Hepatocyte (in vitro differentiated cells): ENCODE results near the gene AKT1. TPM values are rescaled to one million over a fixed set of nuclear protein-coding genes. Genes with fewer than 3 reads are reported as not detected.
A peak's percentile ranks its signal among the peaks of the same experiment; 100 is the strongest.
"Not testable (repeated sequence)": the region's sequence is repeated elsewhere in the genome, so short reads cannot be mapped to it uniquely, and the experiment has no call there.

Source experiments
- DNase-seq: peaks from one replicate; pipeline ENCODE4 v3.0.0-alpha.2; 2016; ENCODE audit warnings: low spot score
- H2AFZ ChIP-seq: fragments of 200-600 bp; sonication (generic); 2 replicates; pipeline ENCODE4 v1.6.0; 2016; ENCODE audit warnings: antibody characterized with exemption, mild to moderate bottlenecking
- H3K27ac ChIP-seq: fragments of 200-600 bp; sonication (generic); 2 replicates; pipeline ENCODE4 v1.5.1; 2016; ENCODE audit warnings: mild to moderate bottlenecking
- H3K27me3 ChIP-seq: fragments of 200-600 bp; sonication (generic); 2 replicates; pipeline ENCODE4 v1.6.1; 2016
- H3K36me3 ChIP-seq: fragments of 200-600 bp; sonication (generic); replicated peaks from 2 replicates; pipeline ENCODE4 v1.5.1; 2016; ENCODE audit warnings: low read depth; ENCODE audit not compliant: insufficient read depth
- H3K4me1 ChIP-seq: fragments of 200-600 bp; sonication (generic); 2 replicates; pipeline ENCODE4 v1.5.1; 2016; ENCODE audit warnings: mild to moderate bottlenecking, moderate library complexity; ENCODE audit not compliant: insufficient read depth
- H3K4me2 ChIP-seq: fragments of 200-600 bp; sonication (generic); 2 replicates; pipeline ENCODE4 v1.6.0; 2016
- H3K4me3 ChIP-seq: fragments of 200-600 bp; sonication (generic); 2 replicates; pipeline ENCODE4 v1.5.1; 2016; ENCODE audit warnings: mild to moderate bottlenecking
- H3K79me2 ChIP-seq: fragments of 200-600 bp; sonication (generic); 2 replicates; pipeline ENCODE4 v1.6.0; 2017; ENCODE audit warnings: mild to moderate bottlenecking
- H3K9me2 ChIP-seq: fragments of 200-600 bp; sonication (generic); replicated peaks from 2 replicates; pipeline ENCODE4 v1.6.0; 2017; ENCODE audit warnings: mild to moderate bottlenecking; ENCODE audit not compliant: insufficient read depth
- H3K9me3 ChIP-seq: fragments of 200-600 bp; sonication (generic); 2 replicates; pipeline ENCODE4 v1.5.1; 2016; ENCODE audit warnings: low read depth, mild to moderate bottlenecking
- H4K20me1 ChIP-seq: fragments of 200-600 bp; sonication (generic); 2 replicates; pipeline ENCODE4 v1.6.0; 2016; ENCODE audit warnings: mild to moderate bottlenecking; ENCODE audit not compliant: insufficient read depth, poor library complexity, severe bottlenecking
- CTCF ChIP-seq: fragments of 200-600 bp; sonication (generic); IDR thresholded peaks from 2 replicates; pipeline ENCODE4 v1.5.1; 2016; ENCODE audit warnings: antibody characterized with exemption, mild to moderate bottlenecking; ENCODE audit not compliant: poor library complexity
- EZH2 ChIP-seq: fragments of 200-600 bp; sonication (generic); IDR thresholded peaks from 2 replicates; pipeline ENCODE4 v1.6.1; 2016; ENCODE audit warnings: antibody characterized with exemption, mild to moderate bottlenecking, borderline replicate concordance
- EZH2phosphoT487 ChIP-seq: fragments of 200-600 bp; sonication (generic); IDR thresholded peaks from one replicate; pipeline ENCODE4 v1.6.1; 2018; ENCODE audit warnings: antibody characterized with exemption, mild to moderate bottlenecking, low read depth, moderate library complexity; ENCODE audit not compliant: unreplicated experiment, severe bottlenecking
- WGBS: methylation state at CpG from one replicate; pipeline ENCODE4 v1.1.6; 2016; ENCODE audit warnings: low lambda C conversion rate; ENCODE audit errors: missing lambda C conversion rate; 5-methylcytosine and 5-hydroxymethylcytosine counted together
- polyA plus RNA-seq: library from polyadenylated mRNA; unstranded; fragments of >200 nt; fragmentation: Nextera tagmentation; extraction: Ambion mirVana; gene quantifications from 2 replicates; pipeline ENCODE4 v1.2.1, GENCODE V29; 2016
- total RNA-seq: library from RNA; depleted of rRNA; stranded (reverse); fragments of >200 nt; gene quantifications from 2 replicates; pipeline ENCODE4 v1.2.3, GENCODE V29; 2014

The AKT1 gene
- total and polyA plus RNA-seq, 2 experiments from 2014 or later = 124 to 159 TPM

- Histone ChIP-seq H3K9me2 (no peaks in the 10 kb centered on the region), H3K27ac (no peak overlapping the region), H3K4me3 (no peak overlapping the region), H3K36me3 (no peaks in the 10 kb centered on the region), H3K4me2 (peak overlapping the region; percentile 92), H3K9me3 (no peaks in the 10 kb centered on the region), H3K79me2 (no peaks in the 10 kb centered on the region), H3K27me3 (peaks cover 55% of the 10 kb centered on the region), H2AFZ (no peak overlapping the region), H4K20me1 (no peaks in the 10 kb centered on the region), H3K4me1 (peaks cover 2% of the 10 kb centered on the region)
- DNase-seq = no peak
- WGBS = 2% methylated on average over 66 of the region's 69 CpGs
- no peak for TF ChIP-seq EZH2phosphoT487
- TF ChIP-seq EZH2 = peak; percentile 62
These were observed 48.1 kb upstream of the AKT1 start for GRCh38 chr14:104843442-104844305.

- Histone ChIP-seq H3K9me2 (no peaks in the 10 kb centered on the region), H3K4me3 (no peak overlapping the region), H3K4me2 (peak overlapping the region; percentile 92), H4K20me1 (no peaks in the 10 kb centered on the region), H3K36me3 (no peaks in the 10 kb centered on the region), H3K27me3 (peaks cover 55% of the 10 kb centered on the region), H3K27ac (no peak overlapping the region), H3K4me1 (peaks cover 2% of the 10 kb centered on the region), H3K9me3 (no peaks in the 10 kb centered on the region), H3K79me2 (no peaks in the 10 kb centered on the region), H2AFZ (no peak overlapping the region)
- no peak for DNase-seq
- TF ChIP-seq EZH2phosphoT487 (no peak), EZH2 (no peak), CTCF (no peak)
- WGBS = 61% methylated on average over 11 of the region's 13 CpGs
These were observed 47.5 kb upstream of the AKT1 start for GRCh38 chr14:104843006-104843405.

GRCh38 chr14:104841730-104842129 lies 46.2 kb upstream of the AKT1 start:
- Histone ChIP-seq H3K9me3 (no peaks in the 10 kb centered on the region), H3K27ac (no peak overlapping the region), H2AFZ (no peak overlapping the region), H3K36me3 (no peaks in the 10 kb centered on the region), H3K79me2 (no peaks in the 10 kb centered on the region), H3K4me3 (no peak overlapping the region), H3K9me2 (no peaks in the 10 kb centered on the region), H3K27me3 (peaks cover 55% of the 10 kb centered on the region), H3K4me2 (no peak overlapping the region), H4K20me1 (no peaks in the 10 kb centered on the region), H3K4me1 (peaks cover 2% of the 10 kb centered on the region)
- no peak for DNase-seq
- WGBS = 90% methylated on average over 1 of the region's 1 CpG
- TF ChIP-seq CTCF = no peak

GRCh38 chr14:104836171-104836935 lies 40.8 kb upstream of the AKT1 start:
- H3K4me2 ChIP-seq, H3K4me3 ChIP-seq, H3K9me3 ChIP-seq, DNase-seq, H3K27me3 ChIP-seq, H4K20me1 ChIP-seq, H3K27ac ChIP-seq, H3K4me1 ChIP-seq, H3K9me2 ChIP-seq, H2AFZ ChIP-seq, H3K79me2 ChIP-seq, H3K36me3 ChIP-seq: not testable (repeated sequence)
- 98% methylated on average over 21 of the region's 41 CpGs for WGBS
